HG02588 (cell line): ENCODE data around the gene PRSS21.

Experiments
- ATAC-seq: cut with Tn5 transposase; IDR thresholded peaks from one replicate; pipeline ENCODE4 v1.9.1; 2021; ENCODE audit warnings: mild to moderate bottlenecking, moderate library complexity; ENCODE audit not compliant: unreplicated experiment

Gene PRSS21

DNA sequence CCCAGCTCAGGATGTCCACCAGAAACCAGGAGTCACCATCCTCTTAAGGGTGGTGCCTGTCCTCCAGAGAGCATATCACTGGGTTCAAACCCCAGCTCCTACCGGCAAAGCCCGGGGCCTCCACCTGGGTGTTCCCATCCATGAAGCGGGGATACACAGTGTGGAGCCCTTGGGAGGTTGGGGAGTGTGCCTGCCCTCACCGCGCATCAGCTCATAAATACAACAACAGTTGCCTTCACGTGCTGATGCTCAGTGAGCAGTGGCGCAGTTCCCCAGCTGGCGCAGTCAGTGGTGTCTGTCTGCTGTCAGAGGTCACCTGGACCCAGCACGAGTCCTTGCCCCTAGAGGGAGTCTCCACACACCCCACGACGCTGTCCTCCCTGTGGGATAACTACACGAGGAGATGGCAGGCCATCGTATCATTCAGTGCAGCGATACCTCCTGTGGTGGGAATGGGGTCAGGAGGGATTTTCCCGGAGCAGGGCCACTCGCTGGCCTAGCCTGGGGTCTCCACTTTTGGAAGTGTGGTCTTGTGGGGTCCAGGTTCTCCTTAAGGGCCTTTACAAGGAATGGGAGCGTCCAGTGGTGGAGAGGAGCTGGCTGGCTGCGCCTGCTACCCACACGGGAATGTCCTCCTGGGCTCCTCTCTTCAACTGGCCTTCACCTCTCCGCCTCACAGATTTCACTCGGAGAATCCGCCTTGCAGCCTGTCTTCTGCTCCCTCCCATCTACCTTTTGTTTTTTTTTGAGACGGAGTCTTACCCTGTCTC is 37.7 kb upstream of the PRSS21 start:
- ATAC-seq: no peak

GRCh38 chr16:2779978-2780898 is 36.8 kb upstream of the PRSS21 start:
- no peak for ATAC-seq

GRCh38 chr16:2782583-2783351 is 34.3 kb upstream of the PRSS21 start:
- ATAC-seq: no peak

DNA sequence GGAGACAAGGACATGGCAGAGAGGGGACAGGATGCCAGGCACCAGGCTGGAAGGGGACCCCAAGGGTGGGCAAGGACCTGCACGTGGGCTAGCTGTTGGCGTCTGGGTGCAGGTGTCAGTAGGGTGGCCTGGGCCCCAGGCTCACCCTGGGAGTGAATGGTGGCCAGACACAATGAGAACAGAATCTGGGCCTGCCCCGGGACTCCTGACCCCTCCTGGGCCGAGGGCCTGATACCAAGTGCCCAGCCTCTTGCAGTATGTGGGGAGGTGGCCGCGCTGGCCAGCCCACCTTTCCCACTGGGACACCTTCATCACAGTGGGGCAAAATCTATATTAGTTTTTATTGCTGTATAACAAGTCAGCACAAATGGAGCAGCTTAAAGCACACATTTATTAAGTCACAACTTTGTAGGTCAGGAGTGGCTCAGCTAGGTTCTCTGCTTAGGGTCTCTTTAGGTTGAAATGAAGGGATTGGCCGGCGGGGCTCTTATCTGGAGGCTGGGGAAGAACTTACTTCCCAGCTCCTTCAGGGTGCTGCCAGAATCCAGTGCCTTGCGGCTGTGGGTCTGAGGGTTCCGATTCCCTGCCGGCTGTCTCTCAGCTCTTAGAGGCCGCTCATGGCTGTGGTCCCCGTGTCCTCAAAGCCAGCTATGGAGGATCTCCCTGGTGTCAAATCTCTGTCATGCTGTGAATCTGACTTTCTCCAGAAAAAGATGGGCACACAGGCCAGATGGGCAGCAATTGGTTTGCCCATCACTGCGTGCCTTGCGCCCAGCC is 33.3 kb upstream of the PRSS21 start:
- ATAC-seq: no peak

- no peak for ATAC-seq
These were observed 32.5 kb upstream of the PRSS21 start for GRCh38 chr16:2784358-2785100.

- ATAC-seq: no peak
These were observed 31.7 kb upstream of the PRSS21 start for GRCh38 chr16:2785101-2785991.

GRCh38 chr16:2786061-2786825 is 30.8 kb upstream of the PRSS21 start:
- ATAC-seq: no peak

DNA sequence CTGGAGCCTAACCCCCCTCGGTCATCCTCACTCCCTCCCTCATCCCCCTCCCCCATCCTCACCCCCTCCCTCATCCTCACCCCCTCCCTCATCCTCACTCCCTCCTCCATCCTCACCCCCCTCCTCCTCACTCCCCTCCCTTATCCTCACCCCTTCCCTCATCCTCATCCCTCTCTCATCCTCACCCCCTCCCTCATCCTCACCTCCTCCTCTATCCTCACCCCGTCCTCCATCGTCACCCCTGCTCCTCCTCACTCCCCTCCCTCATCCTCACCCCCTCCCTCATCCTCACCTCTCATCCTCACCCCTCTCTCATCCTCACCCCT is 30.2 kb upstream of the PRSS21 start:
- no peak for ATAC-seq

DNA sequence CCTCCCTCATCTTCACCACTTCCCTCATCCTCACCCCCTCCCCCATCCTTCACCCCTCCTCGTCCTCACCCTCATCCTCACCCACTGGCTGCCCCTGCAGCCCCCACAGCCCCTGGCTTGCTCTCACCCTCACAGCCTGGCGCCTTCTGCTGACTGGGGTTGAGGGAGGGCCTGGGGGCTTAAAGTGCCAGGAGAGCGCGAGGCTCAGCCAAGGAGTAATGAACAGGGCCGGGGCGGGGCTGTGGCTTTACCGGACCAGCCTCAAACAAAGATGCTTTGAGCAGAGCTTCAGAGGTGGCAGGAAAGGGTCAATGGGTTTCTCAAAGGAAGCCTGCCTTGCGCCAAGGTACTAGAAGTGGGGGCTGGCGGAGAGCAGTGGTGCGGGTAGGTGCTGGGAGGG is 29.6 kb upstream of the PRSS21 start, which contains the start of gene PRSS33:
TSS of gene PRSS33 (minus strand) at position 155 of the 400 bp plus-strand sequence. CDS start 1,013 bp downstream, outside the sequence.
- ATAC-seq: no peak

- ATAC-seq: no peak
These were observed 29.1 kb upstream of the PRSS21 start for GRCh38 chr16:2787961-2788360.

DNA sequence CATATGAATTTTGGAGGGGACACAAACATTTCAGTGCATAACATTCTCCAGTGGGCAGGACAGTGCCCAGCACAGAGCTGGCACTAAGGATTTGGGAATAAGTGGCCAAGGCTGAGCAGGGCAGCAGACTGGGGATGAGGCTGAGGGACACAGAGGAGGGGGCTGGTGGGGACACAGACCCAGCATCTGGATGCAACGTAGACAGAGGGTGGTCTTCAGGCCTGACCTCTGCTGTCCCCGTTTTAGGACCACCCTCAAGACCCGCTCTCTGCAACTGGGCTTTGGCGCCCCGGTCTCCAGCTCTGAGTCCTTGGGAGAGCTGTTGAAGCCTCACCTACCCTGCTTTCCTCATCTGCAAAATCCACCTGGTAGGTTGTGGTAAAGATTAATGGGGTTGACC is 26.4 kb upstream of the PRSS21 start:
- ATAC-seq: no peak

DNA sequence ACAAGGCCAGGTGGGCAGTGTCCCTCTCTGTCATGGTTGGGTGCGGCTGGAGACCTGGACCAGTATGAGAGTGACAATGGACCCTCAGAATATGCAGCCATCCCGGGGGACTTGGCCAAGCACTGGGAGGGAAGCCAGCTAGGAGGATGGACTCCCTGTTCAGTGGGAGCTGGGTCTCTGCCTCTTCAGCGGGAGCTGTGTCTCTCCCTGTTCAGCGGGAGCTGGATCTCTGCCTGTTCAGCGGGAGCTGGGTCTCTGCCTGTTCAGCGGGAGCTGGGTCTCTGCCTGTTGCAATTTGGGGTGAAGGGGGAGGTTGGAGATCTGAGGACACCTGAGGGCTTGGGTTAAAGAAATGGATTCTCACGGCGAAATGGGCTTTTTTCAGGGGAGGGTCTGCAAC is 25.9 kb upstream of the PRSS21 start:
- ATAC-seq: no peak

DNA sequence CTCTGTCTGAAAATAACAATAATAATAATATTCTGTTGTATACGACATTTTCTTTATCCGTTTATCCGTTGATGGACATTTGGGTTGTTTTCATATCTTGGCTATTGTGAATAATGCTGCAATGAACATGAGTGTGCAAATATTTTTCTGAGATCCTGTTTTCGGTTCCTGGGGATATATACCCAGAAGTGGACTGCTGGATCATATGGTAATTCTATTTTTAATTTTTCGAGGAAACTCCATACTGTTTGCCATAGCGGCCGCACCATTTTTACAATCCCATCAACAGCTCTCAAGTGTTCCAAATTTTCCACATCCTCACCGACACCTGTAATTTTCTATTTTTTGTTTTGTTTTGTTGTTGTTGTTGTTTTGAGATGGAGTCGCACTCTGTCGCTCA is 24.1 kb upstream of the PRSS21 start:
- ATAC-seq: no peak

GRCh38 chr16:2795395-2796143 is 21.5 kb upstream of the PRSS21 start:
- ATAC-seq: no peak

DNA sequence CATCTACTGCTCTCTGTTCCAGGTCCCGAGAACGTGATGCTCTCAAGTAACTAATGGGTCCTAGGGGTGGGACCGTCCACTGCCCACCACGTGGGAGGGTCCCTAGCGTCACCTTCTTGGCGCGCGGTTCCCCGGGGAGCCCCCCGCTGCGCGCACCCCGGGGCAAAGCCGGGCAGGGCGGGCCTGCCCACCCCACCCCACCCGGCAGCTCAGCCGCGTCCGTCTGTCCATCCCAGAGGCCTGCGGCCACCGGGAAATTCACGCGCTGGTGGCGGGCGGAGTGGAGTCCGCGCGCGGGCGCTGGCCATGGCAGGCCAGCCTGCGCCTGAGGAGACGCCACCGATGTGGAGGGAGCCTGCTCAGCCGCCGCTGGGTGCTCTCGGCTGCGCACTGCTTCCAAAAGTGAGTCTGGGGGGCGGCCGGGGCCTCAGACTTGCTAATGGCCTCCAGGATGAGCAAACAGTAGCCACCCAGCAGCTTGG is 18.3 kb upstream of the PRSS21 start:
- no peak for ATAC-seq

- ATAC-seq: no peak
These were observed 17.7 kb upstream of the PRSS21 start for GRCh38 chr16:2799205-2799858.

- no peak for ATAC-seq
These were observed 17.2 kb upstream of the PRSS21 start for GRCh38 chr16:2799859-2800226.
